ENCODE measurements around the gene PLXNB3. TPM values are rescaled to one million over a fixed set of nuclear protein-coding genes. Genes with fewer than 3 reads are reported as not detected.

The PLXNB3 gene
- total and polyA plus RNA-seq, 2 of the 13 experiments (the other 11 are each of a cell fraction or from before 2014, with no cell fraction given), result 3.0 to 6.9 TPM

- TF ChIP-seq ZNF101 (CRISPR knock-in tag; IDR thresholded peaks at IDR 0.05; ENCODE audit: borderline replicate concordance, low read depth), result no peak
- no peak for TF ChIP-seq AKAP8 (CRISPR knock-in tag; IDR thresholded peaks at IDR 0.05)
- peak; percentile 86 for TF ChIP-seq ZNF274 (CRISPR knock-in tag; IDR thresholded peaks at IDR 0.05)
- TF ChIP-seq LCORL (IDR thresholded peaks at IDR 0.05), result no peak
- TF ChIP-seq LCORL (CRISPR knock-in tag; IDR thresholded peaks at IDR 0.05), result no peak
- TF ChIP-seq SRY (CRISPR knock-in tag; IDR thresholded peaks at IDR 0.05), result peak; percentile 25; the same call in 1 of the 2 replicates
- 0 out of 2 replicates have a peak, but pooled peaks have one; percentile 19 for TF ChIP-seq SP5 (CRISPR knock-in tag; IDR thresholded peaks at IDR 0.05; ENCODE audit: borderline replicate concordance, low read depth)
- no peak for TF ChIP-seq NR2F6 (IDR thresholded peaks at IDR 0.05)
- TF ChIP-seq NR2F6 (CRISPR knock-in tag; IDR thresholded peaks at IDR 0.05), result peak; percentile 38; the same call in 1 of the 2 replicates
- TF ChIP-seq GABPA (IDR thresholded peaks at IDR 0.05; ENCODE audit: low read depth, low read length), result no peak
- peak; percentile 82 for TF ChIP-seq GABPA (CRISPR knock-in tag; IDR thresholded peaks at IDR 0.05; ENCODE audit: low read depth)
- no peak for TF ChIP-seq DRAP1 (CRISPR knock-in tag; IDR thresholded peaks at IDR 0.05)
- TF ChIP-seq EP300 (IDR thresholded peaks at IDR 0.05; ENCODE audit: low read depth in 2 of 2, low read length in 2 of 2), result 0 out of 4 replicates have a peak, but pooled peaks of 1 of the 2 experiments have one; percentile 18
- no peak for TF ChIP-seq EP300 (CRISPR knock-in tag; IDR thresholded peaks at IDR 0.05; ENCODE audit: borderline replicate concordance)
- TF ChIP-seq, protein P1, sequence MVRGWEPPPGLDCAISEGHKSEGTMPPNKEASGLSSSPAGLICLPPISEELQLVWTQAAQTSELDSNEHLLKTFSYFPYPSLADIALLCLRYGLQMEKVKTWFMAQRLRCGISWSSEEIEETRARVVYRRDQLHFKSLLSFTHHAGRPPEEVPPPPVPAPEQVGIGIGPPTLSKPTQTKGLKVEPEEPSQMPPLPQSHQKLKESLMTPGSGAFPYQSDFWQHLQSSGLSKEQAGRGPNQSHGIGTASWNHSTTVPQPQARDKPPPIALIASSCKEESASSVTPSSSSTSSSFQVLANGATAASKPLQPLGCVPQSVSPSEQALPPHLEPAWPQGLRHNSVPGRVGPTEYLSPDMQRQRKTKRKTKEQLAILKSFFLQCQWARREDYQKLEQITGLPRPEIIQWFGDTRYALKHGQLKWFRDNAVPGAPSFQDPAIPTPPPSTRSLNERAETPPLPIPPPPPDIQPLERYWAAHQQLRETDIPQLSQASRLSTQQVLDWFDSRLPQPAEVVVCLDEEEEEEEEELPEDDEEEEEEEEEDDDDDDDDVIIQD (CRISPR knock-in tag; IDR thresholded peaks at IDR 0.05; ENCODE audit: low read depth), result no peak
- TF ChIP-seq, protein P2, sequence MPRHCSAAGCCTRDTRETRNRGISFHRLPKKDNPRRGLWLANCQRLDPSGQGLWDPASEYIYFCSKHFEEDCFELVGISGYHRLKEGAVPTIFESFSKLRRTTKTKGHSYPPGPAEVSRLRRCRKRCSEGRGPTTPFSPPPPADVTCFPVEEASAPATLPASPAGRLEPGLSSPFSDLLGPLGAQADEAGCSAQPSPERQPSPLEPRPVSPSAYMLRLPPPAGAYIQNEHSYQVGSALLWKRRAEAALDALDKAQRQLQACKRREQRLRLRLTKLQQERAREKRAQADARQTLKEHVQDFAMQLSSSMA (CRISPR knock-in tag; IDR thresholded peaks at IDR 0.05), result no peak
- peak; percentile 81; the same call in 1 of the 2 replicates for TF ChIP-seq ZNF772 (CRISPR knock-in tag; IDR thresholded peaks at IDR 0.05)
- TF ChIP-seq, protein P3, sequence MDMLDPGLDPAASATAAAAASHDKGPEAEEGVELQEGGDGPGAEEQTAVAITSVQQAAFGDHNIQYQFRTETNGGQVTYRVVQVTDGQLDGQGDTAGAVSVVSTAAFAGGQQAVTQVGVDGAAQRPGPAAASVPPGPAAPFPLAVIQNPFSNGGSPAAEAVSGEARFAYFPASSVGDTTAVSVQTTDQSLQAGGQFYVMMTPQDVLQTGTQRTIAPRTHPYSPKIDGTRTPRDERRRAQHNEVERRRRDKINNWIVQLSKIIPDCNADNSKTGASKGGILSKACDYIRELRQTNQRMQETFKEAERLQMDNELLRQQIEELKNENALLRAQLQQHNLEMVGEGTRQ (IDR thresholded peaks at IDR 0.05; ENCODE audit: low read depth, low read length), result no peak
- TF ChIP-seq, protein P3 (CRISPR knock-in tag; IDR thresholded peaks at IDR 0.05; ENCODE audit: borderline replicate concordance), result no peak
- TF ChIP-seq POLR2A (IDR thresholded peaks at IDR 0.05; ENCODE audit: insufficient read depth in 1 of 2, low read depth in 2 of 2, low read length in 2 of 2), result peak in 1 of 2 experiments; percentile 11; a peak in 1 of 4 replicates
- TF ChIP-seq, protein P4, sequence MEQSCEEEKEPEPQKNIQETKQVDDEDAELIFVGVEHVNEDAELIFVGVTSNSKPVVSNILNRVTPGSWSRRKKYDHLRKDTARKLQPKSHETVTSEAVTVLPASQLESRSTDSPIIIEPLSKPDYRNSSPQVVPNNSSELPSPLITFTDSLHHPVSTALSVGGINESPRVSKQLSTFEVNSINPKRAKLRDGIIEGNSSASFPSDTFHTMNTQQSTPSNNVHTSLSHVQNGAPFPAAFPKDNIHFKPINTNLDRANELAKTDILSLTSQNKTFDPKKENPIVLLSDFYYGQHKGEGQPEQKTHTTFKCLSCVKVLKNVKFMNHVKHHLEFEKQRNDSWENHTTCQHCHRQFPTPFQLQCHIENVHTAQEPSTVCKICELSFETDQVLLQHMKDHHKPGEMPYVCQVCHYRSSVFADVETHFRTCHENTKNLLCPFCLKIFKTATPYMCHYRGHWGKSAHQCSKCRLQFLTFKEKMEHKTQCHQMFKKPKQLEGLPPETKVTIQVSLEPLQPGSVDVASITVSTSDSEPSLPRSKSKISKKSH (CRISPR knock-in tag; IDR thresholded peaks at IDR 0.05; ENCODE audit: borderline replicate concordance), result 0 out of 2 replicates have a peak, but pooled peaks have one; percentile 48
- TF ChIP-seq, protein P5, sequence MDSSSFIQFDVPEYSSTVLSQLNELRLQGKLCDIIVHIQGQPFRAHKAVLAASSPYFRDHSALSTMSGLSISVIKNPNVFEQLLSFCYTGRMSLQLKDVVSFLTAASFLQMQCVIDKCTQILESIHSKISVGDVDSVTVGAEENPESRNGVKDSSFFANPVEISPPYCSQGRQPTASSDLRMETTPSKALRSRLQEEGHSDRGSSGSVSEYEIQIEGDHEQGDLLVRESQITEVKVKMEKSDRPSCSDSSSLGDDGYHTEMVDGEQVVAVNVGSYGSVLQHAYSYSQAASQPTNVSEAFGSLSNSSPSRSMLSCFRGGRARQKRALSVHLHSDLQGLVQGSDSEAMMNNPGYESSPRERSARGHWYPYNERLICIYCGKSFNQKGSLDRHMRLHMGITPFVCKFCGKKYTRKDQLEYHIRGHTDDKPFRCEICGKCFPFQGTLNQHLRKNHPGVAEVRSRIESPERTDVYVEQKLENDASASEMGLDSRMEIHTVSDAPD (CRISPR knock-in tag; IDR thresholded peaks at IDR 0.05), result 0 out of 2 replicates have a peak, but pooled peaks have one; percentile 27
Measured at GRCh38 chrX:153723351-153724251, 40.4 kb upstream of the PLXNB3 start (continued).

Measured in HepG2 (cell line).